Tibial artery (tissue), 4 donors: ENCODE data around the gene LTN1.

Source experiments
- DNase-seq, 2 donors: peaks; one replicate each; pipeline ENCODE4 v3.0.0-alpha.2; 2019
- H3K27ac ChIP-seq, 2 donors: fragments of 200-600 bp; sonication (generic) in 1 of 2; 1 replicate in 1 of 2; 2 replicates in 1 of 2; pipeline ENCODE4 v1.5.1; 2018 to 2019; ENCODE audit warnings: mild to moderate bottlenecking in 1 of 2
- H3K27me3 ChIP-seq, 2 donors: fragments of 200-600 bp; sonication (generic) in 1 of 2; one replicate each; pipeline versions ENCODE4 v1.5.1 to v1.6.0; 2016 to 2019
- H3K36me3 ChIP-seq, 3 donors: fragments of 200-600 bp; sonication (generic) in 2 of 3; one replicate each; pipeline ENCODE4 v1.5.1; 2016 to 2019; ENCODE audit warnings: mild to moderate bottlenecking in 2 of 3
- H3K4me1 ChIP-seq, 4 donors: fragments of 200-600 bp; sonication (generic) in 2 of 4; 1 replicate in 3 of 4; 2 replicates in 1 of 4; pipeline ENCODE4 v1.5.1; 2016 to 2019
- H3K4me3 ChIP-seq, 2 donors: fragments of 200-600 bp; sonication (generic) in 1 of 2; 1 replicate in 1 of 2; 2 replicates in 1 of 2; pipeline ENCODE4 v1.5.1; 2018 to 2019; ENCODE audit warnings: mild to moderate bottlenecking in 2 of 2
- H3K9me3 ChIP-seq, 3 donors: fragments of 200-600 bp; sonication (generic) in 1 of 3; one replicate each; pipeline ENCODE4 v1.5.1; 2016 to 2019
- CTCF ChIP-seq, 2 experiments: fragments of 200-600 bp in 1 of 2; fragments of 450-650 bp in 1 of 2; IDR thresholded peaks; one replicate each; pipeline ENCODE4 v1.5.1; 2017 to 2019; ENCODE audit warnings: antibody characterized with exemption in 2 of 2, mild to moderate bottlenecking in 1 of 2, moderate library complexity in 1 of 2
- intact Hi-C: fragments of 100-400 bp; cut with DNase I; formaldehyde crosslinking; loops from one replicate; pipeline ENCODE4 v1.15.0; 2023; ENCODE audit warnings: low total_unique reads

The LTN1 gene

GRCh38 chr21:28892199-28893111 lies 100.2 kb downstream of the LTN1 start:
- Histone ChIP-seq H3K36me3 (no peaks in the 10 kb centered on the region), H3K27ac (peak overlapping the region; percentile 38 to 59), H3K4me1 (peaks cover 0 to 25% (median 7%) of the 10 kb centered on the region in 4 donors), H3K27me3 (no peaks in the 10 kb centered on the region), H3K9me3 (no peaks in the 10 kb centered on the region), H3K4me3 (no peak overlapping the region)
- intact Hi-C loops, result no loop called here
- no peak for TF ChIP-seq CTCF (IDR thresholded peaks at IDR 0.05)
- DNase-seq, result no peak

- Histone ChIP-seq H3K4me1 (peaks cover 0 to 24% (median 8%) of the 10 kb centered on the region in 4 donors), H3K4me3 (no peak overlapping the region), H3K27ac (peak overlapping the region; percentile 83 to 85), H3K9me3 (no peaks in the 10 kb centered on the region), H3K36me3 (peaks cover 11 to 23% (median 13%) of the 10 kb centered on the region in 3 donors), H3K27me3 (no peaks in the 10 kb centered on the region)
- DNase-seq, result no peak
- no peak for TF ChIP-seq CTCF (IDR thresholded peaks at IDR 0.05)
- intact Hi-C loops, result no loop called here
These were observed 106.9 kb downstream of the LTN1 start for GRCh38 chr21:28885853-28886177.

GRCh38 chr21:28884976-28885852 lies 107.5 kb downstream of the LTN1 start:
- peak; percentile 86 to 95 for DNase-seq
- Histone ChIP-seq H3K4me1 (peaks cover 0 to 24% (median 8%) of the 10 kb centered on the region in 4 donors), H3K9me3 (no peaks in the 10 kb centered on the region), H3K27me3 (no peaks in the 10 kb centered on the region), H3K36me3 (peaks cover 11 to 23% (median 16%) of the 10 kb centered on the region in 3 donors), H3K27ac (peak overlapping the region; percentile 83 to 85), H3K4me3 (peak overlapping the region; percentile 56 to 57)
- intact Hi-C loops, result no loop called here
- TF ChIP-seq CTCF (IDR thresholded peaks at IDR 0.05), result no peak

- no peak for DNase-seq
- intact Hi-C loops, result no loop called here
- no peak for TF ChIP-seq CTCF (IDR thresholded peaks at IDR 0.05)
- peaks cover 14 to 23% (median 17%) of the 10 kb centered on the region in 3 donors for H3K36me3 ChIP-seq
- peak overlapping the region; percentile 83 to 85 for H3K27ac ChIP-seq
- H3K4me3 ChIP-seq, result peak overlapping the region; percentile 56 to 57
- peaks cover 0 to 24% (median 8%) of the 10 kb centered on the region in 4 donors for H3K4me1 ChIP-seq
- no peaks in the 10 kb centered on the region for H3K9me3 ChIP-seq
- no peaks in the 10 kb centered on the region for H3K27me3 ChIP-seq
These were observed 108.2 kb downstream of the LTN1 start for GRCh38 chr21:28884481-28884880.

GRCh38 chr21:28883931-28884330 lies 108.7 kb downstream of the LTN1 start:
- H3K27ac ChIP-seq, result peak overlapping the region; percentile 83 to 85
- H3K9me3 ChIP-seq, result no peaks in the 10 kb centered on the region
- no peaks in the 10 kb centered on the region for H3K27me3 ChIP-seq
- H3K36me3 ChIP-seq, result peaks cover 19 to 23% (median 22%) of the 10 kb centered on the region in 3 donors
- peak overlapping the region; percentile 56 to 57 for H3K4me3 ChIP-seq
- intact Hi-C loops, result no loop called here
- DNase-seq, result no peak
- H3K4me1 ChIP-seq, result peaks cover 0 to 24% (median 8%) of the 10 kb centered on the region in 4 donors
- TF ChIP-seq CTCF (IDR thresholded peaks at IDR 0.05), result no peak
